Fibroblast of pulmonary artery (primary cell): ENCODE measurements around the gene CELF4.
A peak's percentile ranks its signal among the peaks of the same experiment; 100 is the strongest.

Experiments used
- DNase-seq: peaks from one replicate; pipeline ENCODE4 v3.0.0-alpha.2; 2010; ENCODE audit warnings: low read depth
- H3K4me3 ChIP-seq: replicated peaks from 2 replicates; pipeline ENCODE4 v1.5.1; 2011; ENCODE audit warnings: low read depth, mild to moderate bottlenecking, control low read depth, low read length, moderate library complexity
- TF ChIP-seq, protein P1 (sequence below): IDR thresholded peaks from 2 replicates; pipeline ENCODE4 v1.5.1; 2011; ENCODE audit warnings: mild to moderate bottlenecking, control low read depth, low read length, inconsistent platforms; ENCODE audit errors: missing control alignments

The CELF4 gene

DNA sequence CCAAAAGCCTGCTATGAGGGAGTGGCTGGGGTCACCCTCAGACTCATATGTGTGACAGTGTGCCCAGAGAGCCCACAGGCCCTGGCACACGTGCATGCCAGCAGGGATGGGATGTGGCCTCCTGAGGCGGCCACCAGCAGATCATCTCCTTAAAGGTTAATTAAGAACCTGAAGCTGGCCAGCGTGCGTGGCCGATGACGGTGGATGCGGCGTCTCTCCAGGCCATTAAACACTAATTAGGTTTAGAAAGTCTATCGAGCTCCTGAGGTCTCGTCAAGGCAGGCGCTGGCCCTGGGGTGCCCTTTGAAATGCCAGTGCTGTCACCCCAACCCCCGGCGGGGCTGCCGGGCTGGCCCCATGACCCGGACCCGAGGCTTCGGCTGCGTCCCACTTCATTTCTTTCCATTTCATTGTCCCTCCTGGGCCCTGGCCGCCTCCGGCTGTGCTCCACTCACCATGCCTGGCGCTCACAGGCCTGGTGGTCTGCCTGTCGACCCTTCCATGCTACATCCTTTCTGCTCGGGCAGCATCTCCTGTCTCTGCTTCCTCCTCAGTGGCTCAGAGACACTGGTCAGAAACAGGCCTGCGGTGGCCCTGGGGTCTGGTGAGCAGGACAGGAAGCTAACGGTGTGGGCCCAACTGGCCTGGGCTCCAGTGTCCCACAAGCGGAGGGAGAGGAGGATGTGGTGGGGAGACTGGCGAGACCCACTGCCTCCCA, 228.9 kb downstream of the CELF4 start:
- no peak overlapping the region for H3K4me3 ChIP-seq
- TF ChIP-seq, protein P1, sequence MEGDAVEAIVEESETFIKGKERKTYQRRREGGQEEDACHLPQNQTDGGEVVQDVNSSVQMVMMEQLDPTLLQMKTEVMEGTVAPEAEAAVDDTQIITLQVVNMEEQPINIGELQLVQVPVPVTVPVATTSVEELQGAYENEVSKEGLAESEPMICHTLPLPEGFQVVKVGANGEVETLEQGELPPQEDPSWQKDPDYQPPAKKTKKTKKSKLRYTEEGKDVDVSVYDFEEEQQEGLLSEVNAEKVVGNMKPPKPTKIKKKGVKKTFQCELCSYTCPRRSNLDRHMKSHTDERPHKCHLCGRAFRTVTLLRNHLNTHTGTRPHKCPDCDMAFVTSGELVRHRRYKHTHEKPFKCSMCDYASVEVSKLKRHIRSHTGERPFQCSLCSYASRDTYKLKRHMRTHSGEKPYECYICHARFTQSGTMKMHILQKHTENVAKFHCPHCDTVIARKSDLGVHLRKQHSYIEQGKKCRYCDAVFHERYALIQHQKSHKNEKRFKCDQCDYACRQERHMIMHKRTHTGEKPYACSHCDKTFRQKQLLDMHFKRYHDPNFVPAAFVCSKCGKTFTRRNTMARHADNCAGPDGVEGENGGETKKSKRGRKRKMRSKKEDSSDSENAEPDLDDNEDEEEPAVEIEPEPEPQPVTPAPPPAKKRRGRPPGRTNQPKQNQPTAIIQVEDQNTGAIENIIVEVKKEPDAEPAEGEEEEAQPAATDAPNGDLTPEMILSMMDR = no peak

DNA sequence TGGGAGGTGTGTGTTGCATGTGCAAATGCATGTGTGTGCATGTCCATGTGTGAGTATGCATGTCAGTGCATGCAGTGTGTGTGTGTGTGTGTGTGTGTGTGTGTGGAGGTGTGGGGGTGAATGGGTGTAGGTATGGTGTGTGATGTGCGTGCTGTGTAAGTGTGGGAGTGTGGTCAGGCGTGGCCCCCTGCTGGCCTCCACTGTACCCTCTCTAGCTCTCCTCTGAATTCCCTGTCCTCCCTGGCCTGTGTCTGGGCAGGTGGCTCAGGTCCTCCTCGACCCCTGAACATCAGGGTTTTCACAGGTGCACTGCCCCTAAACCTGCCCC, 230.2 kb downstream of the CELF4 start:
- no peak overlapping the region for H3K4me3 ChIP-seq
- peak; percentile 25 for DNase-seq
- TF ChIP-seq, protein P1 = peak; percentile 35

More for the DNA sequence above, 228.9 kb downstream of the CELF4 start:
- DNase-seq = no peak

DNA sequence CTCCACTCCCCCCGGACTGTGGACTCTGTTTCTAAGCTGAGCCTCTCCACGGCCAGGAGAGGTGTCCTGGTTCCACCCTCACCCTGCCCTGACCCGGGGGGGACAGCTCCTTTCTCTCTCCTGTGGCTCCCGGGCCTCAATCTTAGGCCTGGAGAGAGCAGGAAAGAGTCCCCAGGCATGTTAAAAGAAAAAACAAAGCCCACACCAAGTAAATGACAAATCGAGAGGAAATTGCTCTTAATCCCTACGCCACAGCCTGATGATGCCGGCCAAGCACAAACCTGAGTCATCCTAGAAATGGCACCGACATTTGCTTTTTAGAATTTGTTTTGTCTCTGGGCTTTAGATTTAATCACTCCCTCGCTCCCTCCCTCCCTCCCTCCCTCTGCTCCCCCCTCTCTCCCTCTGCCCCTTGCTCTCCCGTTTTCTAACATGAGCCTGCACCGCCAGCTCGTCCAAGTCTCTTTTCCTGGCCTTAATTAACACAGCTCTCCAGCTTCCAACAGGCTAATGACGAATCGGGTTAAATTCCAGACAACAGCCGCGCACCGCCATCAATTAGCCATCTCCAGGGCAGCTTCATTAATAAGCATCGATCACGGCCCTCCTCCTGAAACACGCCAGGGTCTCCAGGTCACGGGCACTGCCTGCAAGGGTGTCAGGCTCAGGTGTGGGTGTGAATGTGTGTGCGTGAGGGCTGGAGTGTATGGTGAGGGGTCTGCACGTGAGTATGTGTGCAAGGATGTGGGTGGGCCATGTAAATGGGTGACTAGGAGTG, 230.8 kb downstream of the CELF4 start:
- H3K4me3 ChIP-seq = no peak overlapping the region
- DNase-seq = peak; percentile 47
- TF ChIP-seq, protein P1 = no peak

DNA sequence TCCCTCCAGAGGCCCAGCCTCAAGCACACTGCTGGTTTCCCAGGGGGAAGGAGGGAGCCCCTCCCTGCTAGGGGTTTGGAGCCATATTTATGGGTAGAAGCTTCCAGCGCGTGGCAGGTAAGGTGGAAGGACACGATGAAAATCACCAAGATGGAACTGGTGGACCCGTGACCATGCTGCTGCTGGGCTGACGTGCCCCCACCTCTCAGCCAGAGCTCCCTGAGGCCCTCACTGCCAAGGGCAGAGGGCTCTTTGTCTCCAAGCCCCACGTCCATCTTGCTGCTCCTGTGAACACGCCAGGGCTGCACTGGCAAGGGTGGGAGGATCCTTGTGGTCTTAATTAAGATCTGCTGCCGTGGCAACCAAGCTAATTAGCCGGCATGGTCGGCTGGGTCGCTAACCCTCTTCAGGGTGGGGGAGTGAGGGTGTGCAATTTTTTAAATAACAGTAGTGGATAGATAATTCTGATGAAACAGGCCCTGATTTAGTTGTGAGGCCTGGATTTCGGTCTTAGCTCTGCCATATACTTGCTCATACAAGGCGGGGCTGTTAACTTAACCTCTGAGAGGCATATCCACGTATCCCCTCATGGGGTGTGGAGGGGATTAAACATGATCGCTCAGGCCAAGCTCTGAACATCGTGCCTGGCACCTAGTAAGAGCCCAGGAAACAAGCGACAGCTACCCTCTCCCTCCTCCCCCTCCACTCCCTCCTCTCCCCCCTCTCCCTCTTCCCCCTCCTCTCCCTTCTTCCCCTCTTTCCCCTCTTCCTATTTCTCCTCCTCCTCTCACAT, 232.8 kb downstream of the CELF4 start:
- DNase-seq = no peak
- TF ChIP-seq, protein P1 = no peak
- no peak overlapping the region for H3K4me3 ChIP-seq

DNA sequence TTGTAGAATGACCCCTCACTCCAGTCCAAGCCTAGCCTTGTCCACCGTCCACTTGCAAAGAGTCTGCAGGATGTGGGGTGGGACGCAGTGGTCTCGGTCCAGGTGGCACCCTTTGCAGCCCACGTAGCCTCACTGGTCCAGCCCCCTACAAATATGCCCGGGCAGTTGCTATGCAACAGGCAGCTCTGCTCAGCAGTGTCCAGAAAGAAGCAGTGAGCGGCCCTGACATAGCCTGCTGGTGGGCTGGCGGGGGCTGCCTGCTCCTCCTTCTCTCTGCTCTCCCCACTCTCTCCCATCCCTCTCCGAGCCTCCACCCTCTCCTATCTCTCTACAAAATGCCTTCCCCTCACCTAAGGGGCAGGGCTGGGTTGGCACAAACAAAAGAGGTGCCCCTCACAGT, 233.4 kb downstream of the CELF4 start:
- H3K4me3 ChIP-seq = no peak overlapping the region
- TF ChIP-seq, protein P1 = no peak
- no peak for DNase-seq

DNA sequence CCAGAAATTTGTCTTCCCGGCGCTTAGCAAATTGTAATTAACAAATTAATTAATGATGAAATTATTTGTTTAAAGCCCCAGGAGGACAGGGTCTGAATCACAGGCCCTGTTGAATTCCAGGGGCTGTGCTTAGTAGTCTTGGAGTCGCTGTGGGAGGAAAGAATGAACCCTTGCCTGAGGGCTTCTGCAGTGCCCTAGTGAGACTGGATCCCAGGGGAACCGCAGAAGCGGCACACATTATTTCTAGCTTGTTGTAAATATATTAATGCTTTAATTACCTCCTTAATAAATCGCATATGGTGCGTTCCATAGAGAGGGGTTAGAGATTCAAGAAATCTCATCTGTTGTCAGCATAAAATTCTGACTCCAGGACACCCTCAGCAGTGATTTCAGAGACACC, 235.4 kb downstream of the CELF4 start:
- DNase-seq = no peak
- TF ChIP-seq, protein P1 = no peak
- no peak overlapping the region for H3K4me3 ChIP-seq
